C4-2B (cell line): ENCODE data around the gene FAM168A.

Source experiments
- H3K27ac ChIP-seq: fragments of 450-650 bp; 2 replicates; pipeline ENCODE4 v1.5.1; 2017
- CTCF ChIP-seq: fragments of 450-650 bp; conservative IDR thresholded peaks from 2 replicates; pipeline ENCODE4 v1.5.1; 2017; ENCODE audit warnings: mild to moderate bottlenecking
- ZFX ChIP-seq: fragments of 450-650 bp; IDR thresholded peaks from 2 replicates; pipeline ENCODE4 v1.6.1; 2017

FAM168A gene

GRCh38 chr11:73508243-73509176 lies 89.4 kb downstream of the FAM168A start:
- no peak for TF ChIP-seq CTCF
- TF ChIP-seq ZFX = no peak
- H3K27ac ChIP-seq = no peak overlapping the region

- no peak for TF ChIP-seq CTCF
- TF ChIP-seq ZFX = no peak
- H3K27ac ChIP-seq = no peak overlapping the region
Observed at GRCh38 chr11:73507086-73507485, 90.8 kb downstream of the FAM168A start.

GRCh38 chr11:73506038-73506437 lies 91.9 kb downstream of the FAM168A start:
- H3K27ac ChIP-seq = no peak overlapping the region
- no peak for TF ChIP-seq ZFX
- no peak for TF ChIP-seq CTCF

- TF ChIP-seq ZFX (no peak), CTCF (no peak)
- no peak overlapping the region for H3K27ac ChIP-seq
Observed at GRCh38 chr11:73498343-73498742, 99.6 kb downstream of the FAM168A start.

GRCh38 chr11:73496134-73496533 lies 101.8 kb downstream of the FAM168A start:
- H3K27ac ChIP-seq = no peak overlapping the region
- TF ChIP-seq CTCF (no peak), ZFX (no peak)

GRCh38 chr11:73495731-73496130 lies 102.2 kb downstream of the FAM168A start:
- TF ChIP-seq ZFX (no peak), CTCF (no peak)
- H3K27ac ChIP-seq = no peak overlapping the region

GRCh38 chr11:73493956-73494598 lies 103.8 kb downstream of the FAM168A start:
- TF ChIP-seq ZFX (no peak), CTCF (no peak)
- H3K27ac ChIP-seq = no peak overlapping the region
